GM12878 (cell line): ENCODE results near the gene PHF1. TPM values are rescaled to one million over a fixed set of nuclear protein-coding genes. Genes with fewer than 3 reads are reported as not detected.
A peak's percentile ranks its signal among the peaks of the same experiment; 100 is the strongest.

ENCODE experiments used
- ATAC-seq: fragments of 200-7000 bp; cut with Tn5 transposase; 3 replicates; pipeline ENCODE4 v1.9.1; 2020; ENCODE audit warnings: mild to moderate bottlenecking, moderate library complexity
- BruUV-seq: library from RNA; stranded (reverse); fragments of 400-500 nt; replicated peaks from 2 replicates; lab custom pipeline; 2021; lab: Mats Ljungman, UMichigan
- CTCF ChIA-PET: fragments of 300-600 bp; sonication (Branson Sonifier 250); formaldehyde crosslinking; extraction: SDS; loops from one replicate; lab custom pipeline; 2021; ENCODE audit warnings: inconsistent platforms; lab: Yijun Ruan, JAX
- POLR2A ChIA-PET: fragments of 350-600 bp; formaldehyde crosslinking; extraction: SDS; loops from one replicate; lab custom pipeline; 2021; ENCODE audit warnings: inconsistent platforms; lab: Charles Lee
- RAD21 ChIA-PET: fragments of 300-600 bp; sonication (Branson Sonifier 250); formaldehyde crosslinking; loops from one replicate; lab custom pipeline; 2023; ENCODE audit warnings: antibody characterized with exemption; ENCODE audit not compliant: unreplicated experiment; lab: Charles Lee
- SMC1A ChIA-PET: fragments of 300-600 bp; sonication (Branson Sonifier 250); formaldehyde crosslinking; loops from one replicate; lab custom pipeline; 2023; ENCODE audit not compliant: unreplicated experiment, uncharacterized antibody; lab: Charles Lee
- DNase-seq: peaks from one replicate; pipeline ENCODE4 v3.0.0-alpha.2; 2011; ENCODE audit warnings: low read depth, low spot score
- FAIRE-seq: peaks from 3 replicates; lab custom pipeline; 2011; peaks lifted over from hg19 to GRCh38; lab: Jason Lieb, UNC
- H2AFZ ChIP-seq: 2 replicates; pipeline ENCODE4 v1.6.0; 2011; ENCODE audit warnings: low read depth, low read length, control low read depth; ENCODE audit not compliant: control insufficient read depth
- H3K27ac ChIP-seq: 2 replicates; pipeline ENCODE4 v1.5.1; 2011; ENCODE audit warnings: control low read depth; ENCODE audit not compliant: control insufficient read depth, insufficient read depth
- H3K27me3 ChIP-seq, 2 experiments: replicated peaks in 1 of 2; 2 replicates each; pipeline versions ENCODE4 v1.6.0 to v1.6.1; 2011; ENCODE audit warnings: low read length in 1 of 2; ENCODE audit not compliant: control insufficient read depth in 2 of 2, insufficient read depth in 2 of 2
- H3K36me3 ChIP-seq, 2 experiments: 2 replicates each; pipeline ENCODE4 v1.5.1; 2011; ENCODE audit warnings: low read length in 1 of 2; ENCODE audit not compliant: control insufficient read depth in 2 of 2, insufficient read depth in 2 of 2
- H3K4me1 ChIP-seq: 2 replicates; pipeline ENCODE4 v1.6.1; 2011; ENCODE audit warnings: mild to moderate bottlenecking, low read length, moderate library complexity, mixed read lengths; ENCODE audit not compliant: control insufficient read depth, insufficient read depth
- H3K4me2 ChIP-seq: 2 replicates; pipeline ENCODE4 v1.6.0; 2011; ENCODE audit warnings: control low read depth; ENCODE audit not compliant: control insufficient read depth, insufficient read depth
- H3K4me3 ChIP-seq: fragments of 200-600 bp; sonication (generic); 2 replicates; pipeline ENCODE4 v1.5.1; 2016
- H3K79me2 ChIP-seq: 2 replicates; pipeline ENCODE4 v1.6.0; 2011; ENCODE audit warnings: low read length; ENCODE audit not compliant: control insufficient read depth, insufficient read depth
- H3K9ac ChIP-seq: 2 replicates; pipeline ENCODE4 v1.8.0; 2011; ENCODE audit warnings: low read length, control low read depth, mixed read lengths; ENCODE audit not compliant: control insufficient read depth, insufficient read depth
- H3K9me3 ChIP-seq: replicated peaks from 3 replicates; pipeline ENCODE4 v1.5.1; 2011; ENCODE audit warnings: mild to moderate bottlenecking, low read length; ENCODE audit not compliant: control insufficient read depth, insufficient read depth
- H4K20me1 ChIP-seq: 2 replicates; pipeline ENCODE4 v1.6.0; 2011; ENCODE audit not compliant: control insufficient read depth, insufficient read depth
- ASH2L ChIP-seq: fragments of 300-600, 200-600 bp; sonication (generic); IDR thresholded peaks from 2 replicates; pipeline ENCODE4 v1.6.1; 2017; ENCODE audit warnings: low read depth, mild to moderate bottlenecking, borderline replicate concordance
- BCL11A ChIP-seq: IDR thresholded peaks from 2 replicates; pipeline ENCODE4 v1.6.1; 2011; ENCODE audit warnings: low read depth, low read length
- BHLHE40 ChIP-seq, 2 experiments: fragments of 450-650 bp in 1 of 2; IDR thresholded peaks; 2 replicates each; pipeline ENCODE4 v1.6.1; 2011 to 2017; ENCODE audit warnings: low read depth in 2 of 2, borderline replicate concordance in 1 of 2, improper control_type of control experiment in 1 of 2, low read length in 1 of 2, mild to moderate bottlenecking in 1 of 2
- EGR1 ChIP-seq, 2 experiments: IDR thresholded peaks; 1 replicate in 1 of 2; 2 replicates in 1 of 2; pipeline ENCODE4 v1.6.1; 2011 to 2012; ENCODE audit warnings: low read depth in 2 of 2, low read length in 2 of 2, borderline replicate concordance in 1 of 2, mild to moderate bottlenecking in 1 of 2, moderate library complexity in 1 of 2
- FOXK2 ChIP-seq: fragments of 450-650 bp; IDR thresholded peaks from 2 replicates; pipeline ENCODE4 v1.6.1; 2017; ENCODE audit warnings: mild to moderate bottlenecking, moderate library complexity
- NBN ChIP-seq: fragments of 450-650 bp; IDR thresholded peaks from 2 replicates; pipeline ENCODE4 v1.6.1; 2016
- PAX8 ChIP-seq: fragments of 450-650 bp; IDR thresholded peaks from 2 replicates; pipeline ENCODE4 v1.6.1; 2017; ENCODE audit warnings: mild to moderate bottlenecking, moderate library complexity
- PKNOX1 ChIP-seq: fragments of 450-650 bp; IDR thresholded peaks from 2 replicates; pipeline ENCODE4 v1.6.1; 2016; ENCODE audit warnings: mild to moderate bottlenecking
- RAD51 ChIP-seq: fragments of 450-650 bp; IDR thresholded peaks from 2 replicates; pipeline ENCODE4 v1.6.1; 2016; ENCODE audit warnings: moderate library complexity, mild to moderate bottlenecking, inconsistent platforms
- REST ChIP-seq: IDR thresholded peaks from 2 replicates; pipeline ENCODE4 v1.6.1; 2012; ENCODE audit warnings: mild to moderate bottlenecking, low read depth, low read length
- TCF12 ChIP-seq: IDR thresholded peaks from 2 replicates; pipeline ENCODE4 v1.6.1; 2011; ENCODE audit warnings: low read depth, mild to moderate bottlenecking, low read length
- USF1 ChIP-seq: IDR thresholded peaks from 2 replicates; pipeline ENCODE4 v1.6.1; 2011; ENCODE audit warnings: borderline replicate concordance, low read depth, mild to moderate bottlenecking, moderate library complexity, mixed read lengths, low read length; ENCODE audit not compliant: insufficient read depth; ENCODE audit errors: extremely low read length
- WGBS: methylation state at CpG from one replicate; pipeline ENCODE4 v1.1.6; 2016; ENCODE audit warnings: low lambda C conversion rate; ENCODE audit not compliant: insufficient replicate concordance, insufficient coverage; ENCODE audit errors: missing lambda C conversion rate; 5-methylcytosine and 5-hydroxymethylcytosine counted together
- in situ Hi-C: fragments of 300-500 bp; cut with MboI; formaldehyde crosslinking; loops from 9 replicates; pipeline ENCODE4 v1.14.3; 2018; ENCODE audit warnings: mixed read lengths
- intact Hi-C: fragments of 100-400 bp; cut with micrococcal nuclease; formaldehyde crosslinking; loops from one replicate; pipeline ENCODE4 v1.14.2; 2022; ENCODE audit not compliant: unreplicated experiment
- polyA plus RNA-seq, 11 experiments: library from polyadenylated mRNA; depleted of rRNA in 4 of 11; unstranded in 6 of 11; stranded (reverse) in 5 of 11; fragments of >200 nt; fragmentation: Nextera tagmentation in 4 of 11; fragmentation: Illumina TruSeq in 1 of 11; extraction: Ambion mirVana in 4 of 11; extraction: Trizol in 1 of 11; gene quantifications; 1 replicate in 1 of 11; 2 replicates in 10 of 11; pipeline versions ENCODE4 v1.2.1 to v1.2.3, GENCODE V29; 2011 to 2016; ENCODE audit warnings: inconsistent platforms in 2 of 11, missing spikeins in 2 of 11, low read depth in 1 of 11
- total RNA-seq, 4 experiments: library from RNA; depleted of rRNA in 3 of 4; stranded (reverse); fragments of >200 nt in 3 of 4; fragmentation: Illumina TruSeq in 1 of 4; extraction: Trizol in 1 of 4; gene quantifications; 2 replicates each; pipeline versions ENCODE4 v1.2.1 to v1.2.3, GENCODE V29; 2013 to 2021

PHF1 gene
- total and polyA plus RNA-seq, 10 of the 15 experiments (the other 5 are each of a cell fraction or from before 2014, with no cell fraction given), result 1.3 to 17.8 (median 6.2) TPM

GRCh38 chr6:33426590-33427511, 16.0 kb downstream of the PHF1 start:
- ChIA-PET RAD21 (interaction anchor here (0.6 to 2.3 kb wide), 10 partner anchors 10 to 207 kb away, joined by 3 to 11 read pairs (median 6); partner anchors contain the start of genes B3GALT4, BAK1, KIFC1 and ZBTB9), POLR2A (interaction anchor here (0.5 to 2.4 kb wide), 12 partner anchors 10 to 863 kb away, joined by 3 to 14 read pairs (median 6); partner anchors contain the start of genes CUTA and ZBTB9)
- TSS peak; percentile 70 for BruUV-seq
- peaks cover 4% of the 10 kb centered on the region for H3K79me2 ChIP-seq
- FAIRE-seq, result no peak
- no peaks in the 10 kb centered on the region for H4K20me1 ChIP-seq
- WGBS, result under 1% methylated on average over 12 of the region's 12 CpGs
- TF ChIP-seq REST (no peak), PKNOX1 (peak; percentile 46; the same call in 1 of the 2 replicates), ASH2L (no peak), NBN (0 out of 2 replicates have a peak, but pooled peaks have one; percentile 31), PAX8 (0 out of 2 replicates have a peak, but pooled peaks have one; percentile 81), BCL11A (no peak), EGR1 (IDR thresholded peaks at IDR 0.05; ENCODE audit: borderline replicate concordance in 1 of 2, low read depth in 2 of 2, low read length in 2 of 2) (no peak), BHLHE40 (IDR thresholded peaks at IDR 0.05; ENCODE audit: borderline replicate concordance in 1 of 2, low read depth in 2 of 2, low read length in 1 of 2) (peak in 1 of 2 experiments; percentile 23; a peak in 1 of 4 replicates), FOXK2 (no peak), TCF12 (no peak), USF1 (peak; percentile 9), RAD51 (peak; percentile 68)
- TF ChIP-seq, all 136 proteins: peak for 6
- intact Hi-C loops, result loop anchor here (1.0 to 2.0 kb wide), 2 partner anchors 36 to 144 kb away; partner anchors contain the start of gene KIFC1
- Histone ChIP-seq H3K9ac (peak overlapping the region; percentile 14; the same call in 1 of the 2 replicates), H3K27me3 (no peaks in the 10 kb centered on the region; a peak in 2 of 4 replicates), H3K4me3 (peak overlapping the region; percentile 75), H3K9me3 (no peaks in the 10 kb centered on the region), H3K27ac (no peak overlapping the region), H3K4me2 (peak overlapping the region; percentile 77), H3K4me1 (peaks cover 45% of the 10 kb centered on the region), H3K36me3 (no peaks in the 10 kb centered on the region), H2AFZ (no peak overlapping the region)
- DNase-seq (no peak), ATAC-seq (peak; percentile 5; the same call in 1 of the 3 replicates)
- CTCF ChIA-PET, result interaction anchor here (0.6 to 2.4 kb wide), 10 partner anchors 10 to 155 kb away, joined by 3 to 25 read pairs (median 5); partner anchors contain the start of genes CUTA, RGL2, RPS18 and VPS52
- SMC1A ChIA-PET, result interaction anchor here (0.6 to 1.5 kb wide), 4 partner anchors 10 to 121 kb away, joined by 3 read pairs; no protein-coding TSS in a partner anchor
- in situ Hi-C loops, result no loop called here
